HG03565 (cell line): ENCODE results near the gene GDI2.
"Not testable (repeated sequence)": the region's sequence is repeated elsewhere in the genome, so short reads cannot be mapped to it uniquely, and the experiment has no call there.

Experiments
- ATAC-seq: cut with Tn5 transposase; IDR thresholded peaks from one replicate; pipeline ENCODE4 v1.9.1; 2021; ENCODE audit warnings: mild to moderate bottlenecking, moderate library complexity; ENCODE audit not compliant: unreplicated experiment

Gene GDI2

DNA sequence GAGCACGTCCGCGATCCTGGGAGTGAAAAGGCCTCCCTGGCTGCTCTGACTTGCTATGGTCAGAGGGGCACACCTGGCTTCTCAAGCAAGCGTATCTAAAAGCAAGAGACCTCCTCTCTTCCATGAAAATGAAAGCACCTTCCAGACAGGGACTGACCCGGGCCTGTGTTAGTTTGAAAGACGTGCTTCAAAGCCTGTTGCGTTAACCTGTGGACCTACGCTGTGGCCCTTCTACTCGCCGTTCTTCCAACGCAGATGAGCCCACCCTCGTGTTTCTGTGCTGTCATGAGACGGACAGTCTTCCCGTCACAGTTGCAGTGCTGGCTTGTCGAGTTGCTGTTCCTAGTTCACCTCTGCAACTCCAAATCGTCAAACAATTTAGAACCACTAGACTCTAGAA lies 15.5 kb upstream of the GDI2 start:
- no peak for ATAC-seq

DNA sequence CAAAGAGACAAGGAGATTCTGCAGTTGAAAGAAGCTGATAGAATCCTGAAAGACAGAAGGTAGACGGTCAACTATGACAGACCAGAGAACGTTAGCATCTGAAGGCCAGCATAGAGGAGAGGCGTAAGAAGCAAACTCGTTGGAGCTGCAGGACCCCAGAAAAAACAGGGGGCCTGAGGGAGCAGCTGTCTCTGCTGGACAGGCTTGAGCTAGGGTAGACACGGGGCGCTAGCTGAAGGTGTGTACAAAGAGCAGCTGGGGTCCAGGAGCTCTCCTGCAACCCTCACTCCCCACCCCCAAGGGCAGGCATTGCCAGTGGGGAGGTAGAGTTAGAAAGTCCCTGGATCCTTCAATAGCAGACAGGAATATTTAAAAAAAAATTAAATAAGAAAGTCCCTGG lies 14.6 kb upstream of the GDI2 start:
- ATAC-seq, result no peak

DNA sequence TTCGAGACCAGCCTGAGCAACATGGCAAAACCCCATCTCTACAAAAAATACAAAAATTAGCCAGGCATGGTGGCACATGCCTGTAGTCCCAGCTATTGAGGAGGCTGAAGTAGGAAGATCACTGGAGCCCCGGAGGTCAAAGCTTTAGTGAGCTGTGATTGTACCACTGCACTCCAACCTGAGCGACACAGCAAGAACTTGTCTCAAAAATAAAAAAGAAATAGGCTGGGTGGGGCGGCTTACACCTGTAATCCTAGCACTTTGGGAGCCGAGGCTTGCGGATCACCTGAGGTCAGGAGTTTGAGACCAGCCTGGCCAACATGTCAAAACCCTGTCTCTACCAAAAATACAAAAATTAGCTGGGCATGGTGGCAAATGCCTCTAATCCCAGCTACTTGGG lies 13.3 kb upstream of the GDI2 start:
- ATAC-seq, result not testable (repeated sequence)

DNA sequence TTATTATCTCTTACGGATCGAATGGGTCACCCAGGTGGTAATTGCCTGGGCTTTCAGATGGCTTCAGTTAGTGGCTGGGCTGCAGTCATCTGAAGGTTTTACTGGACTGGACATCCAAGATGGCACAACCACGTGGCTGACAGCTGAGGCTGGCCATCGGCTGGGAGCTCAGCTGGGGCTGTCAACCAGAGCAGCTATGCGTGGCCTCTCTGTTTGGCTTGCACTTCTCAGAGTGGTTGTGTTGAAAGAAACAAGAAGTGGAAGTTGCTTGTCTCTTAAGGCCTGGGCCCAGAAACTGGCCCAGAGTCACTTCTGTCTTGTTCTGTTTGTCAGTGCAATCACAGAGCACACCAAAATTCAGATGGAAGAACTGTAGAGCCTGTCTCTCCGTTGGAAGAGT lies 5.7 kb upstream of the GDI2 start:
- ATAC-seq, result no peak

DNA sequence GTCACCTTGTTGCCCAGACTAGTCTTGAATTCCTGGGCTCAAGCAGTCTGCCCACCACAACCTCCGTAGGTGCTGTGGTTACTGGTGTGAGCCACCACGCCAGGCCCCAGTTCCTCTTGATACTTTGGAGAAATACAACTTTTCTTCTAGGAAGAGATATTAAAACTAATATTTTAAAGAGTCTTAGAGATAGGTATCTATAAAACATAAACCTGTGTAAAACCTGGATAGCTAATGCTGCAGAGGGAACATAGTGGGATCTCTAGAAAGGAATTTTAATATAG lies 4.8 kb upstream of the GDI2 start:
- no peak for ATAC-seq

DNA sequence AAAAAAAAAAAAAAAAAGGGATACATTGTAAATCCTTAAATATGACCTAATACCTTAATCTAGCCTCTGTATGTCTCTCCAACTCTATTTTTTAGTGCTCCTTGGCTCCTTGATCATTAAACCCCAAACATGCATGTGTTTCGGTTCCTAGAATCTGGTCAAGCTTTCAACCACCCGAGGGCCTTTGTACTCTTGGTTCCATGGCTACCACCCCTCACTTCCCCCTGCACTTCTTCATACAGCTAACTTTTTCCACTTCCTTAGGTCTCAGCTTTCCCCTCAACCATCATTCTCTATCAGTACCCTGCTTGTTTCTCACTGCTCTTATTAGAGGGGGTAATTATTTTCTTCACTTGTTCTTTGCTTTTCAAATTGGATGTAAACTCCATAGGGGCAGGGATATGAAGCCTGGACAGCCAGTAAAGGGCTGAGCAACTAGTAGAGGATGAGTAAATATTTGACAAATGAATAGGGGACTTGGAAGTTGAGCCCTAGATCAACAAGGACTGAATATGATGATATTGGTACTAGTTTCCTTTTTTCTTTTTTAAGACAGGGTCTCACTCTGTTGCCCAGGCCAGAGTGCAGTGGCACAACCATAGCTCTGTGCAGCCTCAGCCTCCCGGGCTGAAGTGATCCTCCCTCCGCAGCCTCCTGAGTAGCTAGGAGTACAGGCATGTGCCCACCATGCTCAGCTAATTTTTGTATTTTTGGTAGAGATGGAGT lies 4.3 kb upstream of the GDI2 start:
- no peak for ATAC-seq

DNA sequence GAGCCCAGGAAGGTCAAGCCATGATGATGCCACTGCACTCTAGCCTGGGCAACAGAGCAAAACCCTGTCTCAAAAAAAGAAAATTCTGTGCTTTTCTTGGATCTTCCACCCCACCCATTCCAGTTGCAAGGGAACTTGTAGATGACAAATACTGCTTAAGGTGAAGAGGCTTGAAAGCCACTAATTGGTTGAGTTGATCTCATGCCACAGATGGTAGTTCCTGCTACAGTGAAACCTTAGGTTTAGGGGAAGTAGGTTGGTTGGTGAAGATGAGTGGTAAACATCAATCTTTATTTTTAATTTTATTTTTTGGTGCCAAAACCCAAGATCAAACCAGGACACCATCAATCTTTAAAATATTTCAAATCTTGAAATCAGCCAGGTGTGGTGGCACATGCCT lies 2.9 kb upstream of the GDI2 start:
- ATAC-seq, result no peak

DNA sequence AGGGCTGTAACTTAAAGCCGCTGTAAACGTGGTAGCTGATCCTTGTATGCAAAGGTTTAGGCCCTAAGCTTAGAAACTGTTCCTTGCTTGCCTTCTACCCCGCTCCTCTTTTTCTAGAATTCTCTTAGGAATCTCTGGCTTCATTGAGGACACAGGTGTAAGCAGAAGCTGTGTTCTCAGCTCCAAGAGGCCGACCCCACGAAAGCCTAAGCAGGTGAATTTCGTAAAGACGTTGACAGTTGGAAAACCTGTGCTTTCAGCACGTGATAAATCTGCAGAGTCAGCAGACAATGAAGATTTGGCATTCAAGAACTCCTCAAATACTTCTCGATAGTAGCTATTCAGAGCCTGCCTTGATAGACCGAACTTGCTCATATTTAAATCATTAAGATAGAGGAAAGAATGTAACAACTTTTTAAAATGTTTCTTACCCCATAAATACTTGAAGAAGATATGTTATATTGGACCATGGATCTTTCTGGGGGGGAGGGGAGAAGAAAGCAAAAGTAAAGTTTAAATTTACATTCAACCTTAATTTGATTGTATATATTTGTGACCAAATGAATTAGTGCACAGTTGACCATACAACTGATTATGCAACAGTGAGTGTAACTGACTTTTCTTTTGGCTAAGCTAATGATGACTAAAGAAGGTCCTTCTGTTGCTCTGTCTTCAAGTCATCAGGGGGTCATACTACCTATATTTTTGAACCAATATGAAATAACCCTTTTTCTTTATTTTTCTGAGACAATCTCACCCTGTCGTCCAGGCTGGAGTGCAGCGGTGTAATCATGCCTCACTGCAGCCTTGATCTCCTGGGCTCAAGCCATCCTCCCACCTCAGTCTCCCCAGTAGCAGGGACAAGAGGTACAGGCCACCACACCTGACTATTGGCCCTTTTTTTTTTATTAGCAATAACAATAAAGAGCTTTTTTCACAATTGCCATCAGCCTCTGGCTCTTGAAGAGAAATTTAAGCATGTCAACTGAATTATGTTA lies 1.2 kb upstream of the GDI2 start:
- ATAC-seq, result no peak

DNA sequence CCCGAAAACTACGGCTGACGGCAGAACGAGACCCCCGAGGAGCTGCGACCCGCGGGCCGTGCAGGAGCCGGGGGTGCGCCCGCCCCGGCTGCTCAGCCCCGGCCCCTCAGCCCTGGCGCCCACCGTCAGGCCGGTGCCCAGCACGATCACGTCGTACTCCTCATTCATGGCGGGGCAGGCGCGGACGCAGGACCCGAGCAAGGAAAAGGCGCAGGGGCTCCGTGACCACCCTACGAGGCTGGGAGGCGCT lies 218 bp downstream of the GDI2 start:
- peak; percentile 2 for ATAC-seq

DNA sequence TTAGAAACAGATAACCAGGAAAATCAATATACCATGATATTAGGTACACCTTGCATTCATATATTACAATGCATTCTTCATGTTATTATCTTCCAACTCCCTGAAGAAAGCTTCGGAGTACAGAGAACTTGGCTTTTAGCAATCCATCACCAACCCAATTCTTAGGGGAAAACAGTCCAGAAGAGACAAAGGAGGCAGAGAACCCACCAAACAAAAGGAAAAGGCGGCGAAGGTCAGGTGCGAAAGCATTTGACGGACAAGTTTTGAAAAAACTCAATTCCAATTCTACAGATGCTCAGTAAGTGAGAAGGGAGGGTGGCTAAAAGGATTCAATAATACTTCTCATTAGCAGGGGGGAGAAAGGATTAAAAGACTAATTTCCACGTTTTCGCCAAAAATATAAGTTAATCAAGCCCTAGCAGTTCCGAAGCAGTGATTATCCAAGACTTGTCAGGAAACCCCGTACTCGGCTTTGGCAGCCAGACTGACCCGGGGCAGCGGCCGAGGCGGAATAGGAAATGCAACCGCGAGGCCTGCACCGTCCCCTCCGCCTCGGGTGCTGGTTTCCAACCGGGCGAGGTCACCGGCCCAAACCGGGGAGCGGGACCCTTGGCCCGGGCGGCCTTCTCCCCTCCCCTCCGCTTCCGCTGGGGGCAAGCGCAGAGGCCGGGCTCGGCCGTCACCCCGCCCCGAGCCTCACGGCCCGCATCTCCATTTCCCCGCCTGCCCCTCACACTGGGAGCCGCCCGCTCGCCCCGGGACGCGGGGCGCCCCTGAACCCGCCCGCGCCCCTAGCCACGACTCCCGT lies 747 bp downstream of the GDI2 start:
- peak; percentile 4 for ATAC-seq

DNA sequence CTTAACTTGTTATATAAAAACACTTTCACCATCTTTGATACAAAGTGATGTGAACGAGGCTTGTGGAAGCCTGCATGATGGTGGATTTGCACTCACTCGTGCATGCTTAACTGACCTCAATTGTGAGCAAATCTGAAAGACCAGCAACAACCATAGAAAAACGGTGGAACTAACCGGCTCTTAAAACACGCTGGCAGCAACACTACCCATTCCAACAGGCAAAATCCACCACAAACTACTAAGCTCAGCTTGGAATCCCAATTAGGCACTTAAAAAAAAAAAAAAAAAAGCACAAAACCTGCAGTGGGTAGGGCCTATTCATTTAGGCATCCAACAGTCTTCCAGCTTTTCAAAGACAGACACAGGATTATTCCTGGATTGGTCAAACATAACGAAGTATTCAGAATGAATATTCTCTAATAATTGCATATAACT lies 1.8 kb downstream of the GDI2 start:
- no peak for ATAC-seq

DNA sequence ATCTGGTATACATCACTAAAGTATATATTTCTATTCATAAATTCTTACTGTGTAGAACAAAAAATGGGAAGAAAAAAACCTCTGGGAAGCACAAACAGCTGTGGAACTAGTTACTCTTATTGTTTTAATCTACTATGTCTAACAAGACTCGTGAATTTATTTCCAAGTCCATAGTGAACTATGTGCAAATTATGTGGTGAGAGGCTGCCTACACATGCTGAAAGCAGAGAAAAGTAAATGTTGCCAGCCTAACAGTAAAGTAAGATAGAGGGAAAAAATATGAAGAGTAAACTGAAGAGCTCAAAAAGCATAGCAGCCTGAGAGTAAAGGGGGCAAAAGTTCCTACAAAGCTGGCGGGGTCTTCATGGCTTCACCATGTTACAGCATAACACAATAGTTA lies 3.0 kb downstream of the GDI2 start:
- ATAC-seq, result no peak

DNA sequence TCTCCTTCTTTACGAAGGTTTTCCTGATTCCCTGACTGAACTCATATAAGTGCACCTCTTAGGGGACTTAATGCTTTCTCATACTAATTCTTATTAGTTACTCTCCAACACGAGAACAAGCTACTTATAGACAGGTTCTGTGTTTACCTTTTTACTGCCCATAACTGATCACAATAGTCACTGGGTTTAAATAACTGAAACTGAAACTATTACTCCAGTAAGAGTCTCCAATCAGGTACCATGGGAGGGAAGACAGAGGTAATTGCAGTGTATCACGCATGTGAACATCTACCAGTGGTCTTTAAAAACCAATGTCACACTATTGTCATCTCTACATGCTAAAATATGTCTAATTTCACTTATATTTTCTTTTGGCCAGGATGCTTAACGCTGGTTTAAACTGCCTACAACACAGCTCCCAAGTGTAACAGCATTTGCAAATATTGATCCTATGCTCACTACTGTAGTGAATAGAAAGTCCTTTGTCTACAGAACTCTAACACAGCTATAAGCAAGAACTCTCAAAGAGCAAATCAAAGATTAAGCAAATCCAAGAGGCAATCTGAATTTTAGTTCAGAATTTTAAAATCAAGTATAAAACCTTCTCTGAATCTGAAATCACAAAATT lies 3.6 kb downstream of the GDI2 start:
- no peak for ATAC-seq

DNA sequence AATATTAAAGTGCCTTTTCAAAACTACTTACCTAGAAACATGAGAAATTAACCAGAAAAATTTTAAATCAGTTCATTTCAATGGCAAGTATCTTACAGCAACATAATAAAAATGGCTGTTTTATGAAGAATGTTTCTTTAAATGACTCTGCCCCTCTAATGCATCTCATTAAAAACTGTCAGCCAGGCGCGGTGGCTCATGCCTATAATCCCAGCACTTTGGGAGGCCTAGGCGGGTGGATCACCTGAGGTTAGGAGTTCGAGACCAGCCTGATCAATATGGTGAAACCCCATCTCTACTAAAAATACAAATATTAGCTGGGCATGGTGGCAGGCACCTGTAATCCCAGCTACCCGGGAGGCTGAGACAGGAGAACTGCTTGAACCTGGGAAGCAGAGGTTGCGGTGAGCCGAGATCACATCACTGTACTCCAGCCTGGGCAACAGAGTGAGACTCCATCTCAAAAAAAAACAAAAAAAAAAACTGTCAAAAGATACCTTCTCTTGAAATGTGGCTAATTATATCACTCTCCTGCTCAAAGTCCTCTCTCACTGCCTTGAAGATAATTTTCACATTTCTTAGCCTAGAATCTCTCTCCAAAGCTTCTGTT lies 4.3 kb downstream of the GDI2 start:
- not testable (repeated sequence) for ATAC-seq

DNA sequence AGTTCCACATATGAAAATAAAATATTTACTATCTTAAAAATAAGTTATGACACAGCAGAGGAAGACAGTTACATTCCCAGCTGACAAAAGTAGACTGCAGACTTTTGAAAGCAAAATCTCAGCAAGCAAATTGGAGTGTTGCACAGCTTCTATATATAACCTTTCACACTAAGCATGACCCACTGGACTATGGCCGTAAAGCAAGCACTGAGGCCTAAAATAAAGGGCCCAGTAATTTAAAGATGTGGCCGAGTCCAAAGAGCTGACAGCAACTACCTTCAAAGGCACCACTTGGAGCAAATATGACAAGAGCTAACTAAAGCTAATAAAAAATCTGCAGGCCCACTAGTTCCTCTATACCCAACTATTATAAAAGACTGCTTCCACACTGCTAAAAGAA lies 6.5 kb downstream of the GDI2 start:
- no peak for ATAC-seq

DNA sequence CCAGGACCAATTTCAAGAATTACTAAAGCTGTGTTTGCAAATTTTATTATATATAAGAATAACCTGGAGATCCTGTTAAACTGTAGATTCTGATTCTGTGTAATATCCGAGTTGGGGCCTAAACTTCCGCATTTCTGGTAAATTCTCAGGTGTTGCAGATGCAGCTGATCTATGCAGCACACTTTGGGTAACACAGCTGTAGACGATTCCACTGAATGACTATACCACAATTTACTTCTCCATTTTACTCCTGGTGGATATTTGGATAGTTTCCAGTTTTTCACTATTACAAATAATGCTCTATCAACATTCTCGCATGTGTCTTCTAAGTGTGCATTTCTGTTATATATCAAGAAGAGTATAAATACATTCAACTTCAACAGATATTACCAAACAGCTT lies 7.5 kb downstream of the GDI2 start:
- ATAC-seq, result no peak

DNA sequence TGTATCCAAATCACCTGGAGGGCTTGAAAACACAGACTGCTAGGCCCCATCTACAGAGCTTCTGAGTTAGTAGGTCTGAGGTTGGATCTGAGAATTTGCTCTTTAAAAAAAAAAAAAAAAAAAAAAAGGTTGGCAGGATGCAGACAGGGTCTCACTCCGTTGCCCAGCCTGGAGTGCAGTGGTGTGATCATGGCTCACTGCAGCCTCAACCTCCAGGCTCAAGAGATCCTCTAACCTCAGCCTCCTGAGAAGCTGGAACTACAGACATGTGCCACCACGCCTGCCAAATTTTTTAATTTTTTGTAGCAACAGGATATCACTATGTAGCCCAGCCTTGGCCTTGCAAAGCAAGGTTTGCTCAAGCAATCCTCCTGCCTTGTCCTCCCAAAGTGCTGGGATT lies 8.0 kb downstream of the GDI2 start:
- no peak for ATAC-seq

DNA sequence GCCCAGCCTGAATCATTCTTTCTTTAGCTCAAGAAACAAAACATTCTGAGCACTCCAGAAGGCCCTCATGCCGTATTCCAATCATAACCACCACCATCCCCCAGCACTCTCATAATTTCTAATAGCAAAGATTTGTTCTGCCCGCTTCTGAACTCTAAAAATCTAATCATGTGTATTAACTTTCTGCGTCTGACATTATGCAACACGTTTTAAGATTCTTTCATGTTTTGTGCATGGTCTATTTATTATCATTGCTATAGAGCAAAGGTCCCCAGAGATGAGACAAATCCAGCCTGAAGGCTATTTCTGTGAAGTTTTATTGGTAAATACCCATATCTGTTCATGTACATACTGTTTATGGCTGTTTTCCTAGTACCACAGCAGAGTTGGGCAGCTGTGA lies 8.8 kb downstream of the GDI2 start:
- ATAC-seq, result no peak

DNA sequence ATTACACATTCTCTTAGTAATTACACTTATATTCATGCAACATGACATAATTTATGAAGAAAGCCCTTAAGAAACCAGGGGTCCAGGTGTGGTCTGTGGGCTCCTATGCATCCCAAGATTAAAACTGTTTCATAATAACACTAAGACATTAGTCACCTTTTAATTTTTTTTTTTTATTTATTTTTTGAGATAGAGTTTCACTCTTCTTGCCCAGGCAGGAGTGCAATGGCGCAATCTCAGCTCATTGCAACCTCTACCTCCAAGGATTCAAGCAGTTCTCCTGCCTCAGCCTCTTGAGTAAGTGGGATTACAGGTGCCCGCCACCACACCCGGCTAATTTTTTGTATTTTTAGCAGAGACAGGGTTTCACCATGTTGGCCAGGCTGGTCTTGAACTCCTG lies 12.5 kb downstream of the GDI2 start:
- ATAC-seq, result no peak

DNA sequence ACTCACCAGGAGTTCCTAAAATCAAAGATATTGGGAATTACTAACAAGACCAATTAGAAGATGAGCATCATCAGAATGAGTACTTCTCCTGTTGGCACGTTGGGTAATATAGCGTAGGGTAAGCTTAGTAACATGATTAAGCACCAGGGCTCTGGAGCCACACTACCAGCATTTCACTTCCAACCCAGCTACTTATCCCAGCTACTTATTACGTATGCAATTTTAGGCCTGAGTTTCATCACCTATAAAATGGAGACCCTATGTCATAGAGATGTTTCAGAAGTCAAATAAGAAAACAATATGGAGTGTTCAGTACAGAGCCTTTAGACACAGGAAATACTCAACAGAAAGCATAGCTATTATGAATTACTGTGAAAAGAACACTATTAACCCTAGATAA lies 19.0 kb downstream of the GDI2 start:
- ATAC-seq, result no peak

DNA sequence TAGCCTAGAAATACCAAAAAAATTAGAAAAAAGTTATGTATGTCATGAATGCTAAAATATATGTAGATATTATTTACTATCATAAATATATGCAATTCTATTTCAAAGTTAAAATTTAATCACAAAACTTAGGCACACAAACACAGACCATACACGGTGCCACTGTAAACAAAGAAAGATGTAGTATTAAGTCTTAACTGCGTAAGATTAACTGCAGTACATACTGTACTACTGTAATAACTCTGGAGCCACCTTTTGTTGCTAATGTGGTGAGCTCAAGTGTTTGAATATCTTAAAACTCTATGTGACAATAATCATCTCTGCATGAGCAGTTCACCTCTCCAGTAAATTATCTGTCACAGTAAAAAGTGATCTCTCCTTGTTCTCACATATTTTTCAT lies 23.6 kb downstream of the GDI2 start:
- no peak for ATAC-seq
